ENCODE data around the gene SIGLEC15.
"Not testable (repeated sequence)": the region's sequence is repeated elsewhere in the genome, so short reads cannot be mapped to it uniquely, and the experiment has no call there.

The SIGLEC15 gene

GRCh38 chr18:45821026-45821425 is 4.4 kb upstream of the SIGLEC15 start:
- no peak for DNase-seq

GRCh38 chr18:45821711-45822110 is 3.8 kb upstream of the SIGLEC15 start:
- DNase-seq = no peak

DNA sequence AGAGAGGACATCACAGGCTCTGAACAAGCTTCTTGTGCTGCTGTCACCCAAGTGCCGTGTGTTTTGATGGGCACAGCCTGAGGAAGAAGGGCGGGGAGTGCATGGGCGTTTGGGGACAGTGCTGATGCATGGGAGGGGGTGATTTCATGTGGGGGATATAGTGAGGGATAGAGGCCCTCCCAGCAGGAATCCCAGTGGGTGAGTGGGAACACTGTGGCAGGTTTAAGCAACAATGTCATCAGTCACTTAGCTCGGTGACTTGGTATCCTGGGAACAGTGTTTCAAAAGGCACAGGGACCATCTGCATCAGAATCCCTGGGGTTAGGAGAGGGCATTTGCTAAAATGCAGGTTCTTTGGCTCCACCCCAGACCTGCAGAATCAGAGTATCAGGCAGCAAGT is 609 bp downstream of the SIGLEC15 start:
- DNase-seq = no peak

DNA sequence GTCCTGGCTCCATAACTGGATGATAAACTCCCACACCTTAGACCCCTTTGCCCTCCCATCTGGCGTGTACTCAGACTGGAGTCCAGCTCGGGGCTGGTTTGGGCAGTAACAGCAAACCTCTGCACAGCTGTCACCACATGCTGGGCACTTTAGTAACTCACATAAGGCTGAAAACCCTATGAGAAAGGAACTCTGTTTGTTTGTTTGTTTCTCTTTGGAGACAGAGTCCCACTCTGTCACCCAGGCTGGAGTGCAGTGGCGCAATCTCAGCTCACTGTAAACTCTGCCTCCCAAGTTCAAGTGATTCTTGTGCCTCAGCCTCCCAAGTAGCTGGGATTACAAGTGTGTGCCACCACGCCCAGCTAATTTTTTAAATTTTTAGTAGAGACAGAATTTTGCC is 1.2 kb downstream of the SIGLEC15 start:
- DNase-seq = not testable (repeated sequence)

GRCh38 chr18:45828917-45829811 is 3.7 kb downstream of the SIGLEC15 start:
- no peak for DNase-seq

DNA sequence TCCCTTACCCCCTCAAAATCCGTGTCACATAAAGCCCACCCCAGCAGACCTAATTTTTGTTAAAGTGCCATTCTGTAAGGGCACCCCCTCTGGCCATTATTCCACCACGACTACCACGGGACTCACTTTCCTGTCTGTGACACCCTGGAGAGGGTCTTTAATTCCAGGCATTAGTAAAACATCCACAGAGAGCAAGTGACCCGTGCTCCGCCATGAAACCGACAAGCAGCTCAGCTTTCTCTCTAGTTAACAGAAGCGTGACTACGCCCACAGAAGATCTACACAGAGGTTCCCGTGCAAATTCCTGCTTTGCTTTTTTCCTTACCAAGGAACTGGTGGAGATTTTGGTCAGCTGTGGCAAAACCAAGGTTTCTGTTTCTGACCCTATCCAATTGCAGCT is 4.4 kb downstream of the SIGLEC15 start:
- no peak for DNase-seq

DNA sequence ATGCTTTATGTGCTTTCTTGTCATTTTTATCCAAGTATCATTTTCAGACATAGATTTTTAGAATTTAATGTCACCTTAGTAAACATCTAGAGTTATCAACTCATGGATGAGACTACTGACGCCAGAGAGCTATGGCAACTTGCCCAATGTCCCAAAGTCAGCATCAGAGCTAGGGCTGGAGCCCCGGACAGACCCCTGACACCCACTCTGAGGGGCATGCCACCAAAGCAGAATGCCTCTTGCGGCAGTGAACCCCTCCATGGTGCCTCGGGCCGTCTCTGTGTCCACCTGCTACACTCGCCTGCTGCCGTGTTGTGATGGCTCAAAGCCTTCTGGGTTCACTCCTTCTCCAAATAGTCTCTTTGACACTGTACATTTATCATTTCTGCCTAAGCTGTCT is 5.4 kb downstream of the SIGLEC15 start:
- DNase-seq = no peak

DNA sequence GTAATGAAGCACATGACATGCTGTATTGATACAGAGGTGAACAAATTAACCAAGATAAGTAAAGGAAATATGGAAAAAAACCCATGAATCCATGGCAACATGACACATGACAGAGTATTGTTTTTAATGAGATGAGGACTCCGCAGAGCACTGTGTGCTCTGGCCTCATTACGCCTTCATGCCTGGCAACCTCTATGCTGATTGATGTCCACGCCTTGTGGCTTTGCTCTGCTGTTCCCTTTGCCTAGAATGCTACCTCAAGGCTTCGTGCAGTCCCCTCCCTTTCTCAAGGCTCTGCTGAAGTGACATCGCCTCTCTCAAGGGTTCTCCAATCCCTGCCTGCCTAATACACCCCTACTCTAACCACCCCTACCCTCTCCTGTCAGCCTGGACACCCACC is 8.4 kb downstream of the SIGLEC15 start:
- DNase-seq = no peak

DNA sequence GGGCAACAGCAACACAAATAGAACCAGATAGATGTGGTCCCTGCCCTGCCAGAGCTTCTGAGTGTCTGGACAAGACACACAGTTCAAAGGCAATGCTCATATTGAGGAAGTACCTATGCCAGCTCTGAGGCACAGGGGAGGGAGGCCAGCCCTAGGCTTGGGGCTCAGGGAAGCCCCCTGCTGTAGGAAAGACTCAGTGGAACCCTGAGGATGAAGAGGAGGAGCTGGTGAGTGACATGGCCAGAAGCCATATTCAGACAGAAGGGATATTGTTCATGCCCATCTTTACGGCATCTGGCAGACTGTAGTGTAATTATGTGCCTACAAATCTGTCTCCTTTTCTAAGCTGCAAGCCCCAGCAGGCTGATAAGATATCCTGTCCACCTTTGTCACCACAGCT is 8.8 kb downstream of the SIGLEC15 start:
- DNase-seq = no peak

GRCh38 chr18:45835057-45835636 is 9.7 kb downstream of the SIGLEC15 start:
- DNase-seq = no peak

- no peak for DNase-seq
These were observed 11.0 kb downstream of the SIGLEC15 start for GRCh38 chr18:45836242-45837205.

- DNase-seq = peak; percentile 47
These were observed 12.0 kb downstream of the SIGLEC15 start for GRCh38 chr18:45837283-45838070.

- DNase-seq = no peak
These were observed 13.0 kb downstream of the SIGLEC15 start for GRCh38 chr18:45838302-45839070.

DNA sequence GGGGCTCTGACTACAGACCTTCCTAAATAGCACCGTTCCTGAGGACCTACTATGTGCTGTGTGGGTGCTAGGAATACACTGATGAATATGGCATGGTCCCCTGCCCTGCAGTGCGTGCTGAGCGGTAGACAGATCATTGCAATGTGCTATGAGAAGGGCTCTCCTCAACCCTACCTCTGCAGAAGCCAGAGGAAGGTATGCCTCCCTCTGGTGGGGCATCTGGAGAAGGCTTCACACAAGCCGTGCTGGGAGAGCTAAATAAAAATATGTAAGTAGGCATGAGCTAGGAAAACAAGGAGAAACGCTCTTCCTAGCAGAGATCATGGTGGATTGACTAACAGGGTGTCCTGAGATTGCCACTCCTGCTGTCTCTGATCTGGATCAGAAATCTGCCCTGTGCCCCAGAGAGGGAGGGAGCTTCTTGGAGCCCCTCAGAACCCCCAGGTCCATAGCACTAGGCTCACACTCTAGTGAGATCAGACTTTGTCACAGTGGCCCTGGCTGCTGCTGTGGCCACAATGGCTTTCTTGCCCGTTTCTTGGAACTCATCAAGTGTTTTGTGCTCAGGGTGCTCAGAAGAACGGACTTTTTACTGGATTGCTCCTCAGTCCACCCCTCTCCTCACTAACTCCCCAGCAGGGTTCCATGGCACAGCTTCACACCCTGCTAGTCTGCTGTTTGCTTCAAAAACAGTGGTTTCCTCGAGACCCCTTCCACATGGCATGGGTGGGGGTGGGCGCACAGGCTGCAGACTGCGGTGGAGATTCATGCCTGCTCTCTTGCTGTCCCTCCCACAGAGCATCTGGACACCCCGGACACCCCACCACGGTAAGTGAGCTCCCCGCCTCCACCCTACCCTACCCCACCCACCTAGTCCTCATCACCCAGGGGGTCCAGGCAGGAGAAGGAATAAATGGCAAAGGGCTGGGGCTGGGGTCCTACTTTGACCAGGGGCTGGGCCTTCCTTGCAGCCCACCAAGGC is 14.2 kb downstream of the SIGLEC15 start:
- DNase-seq = peak; percentile 77

DNA sequence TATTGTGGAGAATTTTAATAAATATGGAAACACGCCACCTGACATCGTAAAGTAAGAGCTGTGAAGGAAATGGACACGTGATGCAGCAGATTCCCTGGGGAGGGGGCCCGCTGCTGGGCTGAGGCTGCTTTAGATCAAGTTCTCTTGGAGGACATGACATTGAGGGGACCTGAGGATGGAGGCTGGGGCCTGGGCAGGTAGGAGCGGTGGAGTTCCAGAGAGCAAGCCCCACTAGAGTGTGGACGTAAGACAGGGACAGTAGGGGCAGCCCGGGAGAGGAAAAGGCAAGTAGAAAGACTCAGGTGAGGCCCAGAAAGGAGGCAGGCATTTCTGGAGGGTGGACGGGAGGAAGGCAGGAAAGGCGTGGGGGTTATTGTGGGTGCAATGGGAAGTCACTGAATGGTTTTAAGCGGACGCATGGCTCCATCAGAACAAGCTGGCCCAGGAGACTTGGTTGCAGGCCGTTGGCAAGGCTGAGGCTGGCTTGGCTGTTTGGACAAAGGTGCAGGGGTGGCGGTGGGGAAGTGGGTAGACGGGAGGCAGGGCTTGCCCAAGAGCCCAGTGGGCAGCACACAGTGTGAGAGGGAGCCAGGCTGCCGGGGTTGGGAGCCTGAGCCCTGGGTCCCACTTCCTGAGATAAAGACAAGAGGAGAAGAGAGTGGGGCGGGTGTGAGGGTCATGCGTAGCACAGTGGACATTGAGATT is 15.7 kb downstream of the SIGLEC15 start:
- DNase-seq = no peak

- no peak for DNase-seq
These were observed 16.4 kb downstream of the SIGLEC15 start for GRCh38 chr18:45841765-45842442.

- no peak for DNase-seq
These were observed 17.5 kb downstream of the SIGLEC15 start for GRCh38 chr18:45843019-45843418.

DNA sequence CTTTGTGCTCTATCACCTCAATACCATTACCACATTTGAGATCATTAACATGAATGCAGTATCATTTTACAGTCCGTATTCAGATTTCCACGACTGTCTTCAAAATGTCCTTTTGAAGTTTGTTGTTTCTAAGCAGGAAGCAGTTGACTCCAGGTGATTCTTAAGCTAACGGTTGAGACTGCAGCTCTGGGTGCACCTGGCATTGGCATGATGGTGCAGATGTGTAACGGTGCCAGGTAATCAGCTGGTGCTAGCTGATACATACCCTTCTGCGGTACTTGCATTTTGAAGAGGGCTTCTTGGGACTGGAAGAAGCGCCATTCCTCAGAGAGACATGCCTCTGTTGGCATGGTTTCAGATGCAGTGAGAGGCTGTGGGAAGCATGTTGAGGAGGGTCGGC is 19.5 kb downstream of the SIGLEC15 start:
- DNase-seq = no peak

DNA sequence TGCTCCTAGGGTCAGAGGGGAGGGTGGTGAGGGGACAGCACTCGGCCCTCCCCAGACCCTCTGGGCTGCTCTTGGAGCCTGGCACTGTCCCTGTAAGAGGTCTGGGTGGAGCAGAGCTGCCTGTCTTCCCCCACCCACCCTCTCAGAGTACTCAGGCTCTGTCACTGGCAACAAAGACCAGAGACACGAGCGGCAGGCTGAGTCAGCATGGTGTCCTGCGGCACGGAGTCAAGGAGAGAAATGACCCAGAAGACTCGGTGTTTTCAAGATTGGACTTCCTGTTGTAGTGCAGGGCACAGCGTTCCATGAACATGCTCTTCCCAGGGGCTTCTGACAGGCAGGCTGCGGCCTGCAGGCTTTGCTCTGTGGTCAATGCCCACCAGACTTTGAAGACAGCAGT is 19.9 kb downstream of the SIGLEC15 start:
- DNase-seq = no peak
